Neural progenitor cell (in vitro differentiated cells): ENCODE results near the gene METTL9. TPM values are rescaled to one million over a fixed set of nuclear protein-coding genes. Genes with fewer than 3 reads are reported as not detected.

Experiments
- DNase-seq: peaks from one replicate; pipeline ENCODE4 v3.0.0-alpha.2; 2016; ENCODE audit warnings: low spot score
- H2AFZ ChIP-seq: fragments of 200-600 bp; sonication (generic); replicated peaks from 2 replicates; pipeline ENCODE4 v1.6.1; 2016; ENCODE audit warnings: antibody characterized with exemption
- H3F3A ChIP-seq: fragments of 200-600 bp; sonication (generic); 2 replicates; pipeline ENCODE4 v1.6.1; 2016; ENCODE audit warnings: antibody characterized with exemption, low read depth
- H3K27ac ChIP-seq: fragments of 200-600 bp; sonication (generic); 2 replicates; pipeline ENCODE4 v1.5.1; 2016; ENCODE audit warnings: mild to moderate bottlenecking
- H3K27me3 ChIP-seq: fragments of 200-600 bp; sonication (generic); 2 replicates; pipeline ENCODE4 v1.6.1; 2016; ENCODE audit warnings: mild to moderate bottlenecking, moderate library complexity
- H3K36me3 ChIP-seq: fragments of 200-600 bp; sonication (generic); 2 replicates; pipeline ENCODE4 v1.5.1; 2016
- H3K4me1 ChIP-seq: fragments of 200-600 bp; sonication (generic); 2 replicates; pipeline ENCODE4 v1.6.1; 2016; ENCODE audit warnings: mixed run types
- H3K4me2 ChIP-seq: fragments of 200-600 bp; sonication (generic); 2 replicates; pipeline ENCODE4 v1.6.1; 2016
- H3K4me3 ChIP-seq: fragments of 200-600 bp; sonication (generic); 2 replicates; pipeline ENCODE4 v1.5.1; 2016
- H3K79me2 ChIP-seq: fragments of 200-600 bp; sonication (generic); 2 replicates; pipeline ENCODE4 v1.6.1; 2016; ENCODE audit warnings: low read depth
- H3K9ac ChIP-seq: fragments of 200-600 bp; sonication (generic); 2 replicates; pipeline ENCODE4 v1.6.1; 2016
- H3K9me3 ChIP-seq: fragments of 200-600 bp; sonication (generic); 2 replicates; pipeline ENCODE4 v1.5.1; 2016; ENCODE audit warnings: low read depth
- H4K20me1 ChIP-seq: fragments of 200-600 bp; sonication (generic); 2 replicates; pipeline ENCODE4 v1.6.1; 2016; ENCODE audit warnings: low read depth
- H3K27ac Mint-ChIP-seq: 3 replicates; pipeline ENCODE4 v1.8.0; 2021; ENCODE audit warnings: mixed read lengths
- H3K27me3 Mint-ChIP-seq: 2 replicates; pipeline ENCODE4 v1.8.0; 2022; ENCODE audit warnings: low read depth, mild to moderate bottlenecking, inconsistent platforms, moderate library complexity, mixed read lengths; ENCODE audit not compliant: insufficient read depth
- H3K36me3 Mint-ChIP-seq: 3 replicates; pipeline ENCODE4 v1.8.0; 2021; ENCODE audit warnings: mixed read lengths
- H3K4me1 Mint-ChIP-seq: 3 replicates; pipeline ENCODE4 v1.8.0; 2021; ENCODE audit warnings: mixed read lengths
- H3K4me3 Mint-ChIP-seq: 3 replicates; pipeline ENCODE4 v1.8.0; 2021; ENCODE audit warnings: mild to moderate bottlenecking, moderate library complexity, mixed read lengths
- H3K9me3 Mint-ChIP-seq: 3 replicates; pipeline ENCODE4 v1.8.0; 2020; ENCODE audit warnings: mixed read lengths
- EZH2 ChIP-seq: fragments of 200-600 bp; sonication (generic); IDR thresholded peaks from 2 replicates; pipeline ENCODE4 v1.6.1; 2017; ENCODE audit warnings: antibody characterized with exemption, mild to moderate bottlenecking, moderate library complexity
- EZH2phosphoT487 ChIP-seq: fragments of 200-600 bp; sonication (generic); IDR thresholded peaks from 2 replicates; pipeline ENCODE4 v1.6.1; 2017; ENCODE audit warnings: antibody characterized with exemption
- total RNA-seq: library from RNA; depleted of rRNA; stranded (reverse); fragments of >200 nt; gene quantifications from 2 replicates; pipeline ENCODE4 v1.2.3, GENCODE V29; 2015; ENCODE audit warnings: low replicate concordance
- TF ChIP-seq, protein P1 (sequence below): fragments of 200-600 bp; sonication (generic); IDR thresholded peaks from 2 replicates; pipeline ENCODE4 v1.5.1; 2017; ENCODE audit warnings: antibody characterized with exemption, mild to moderate bottlenecking

The METTL9 gene
- total RNA-seq, 1 donor from 2014 or later, result 329 TPM

DNA sequence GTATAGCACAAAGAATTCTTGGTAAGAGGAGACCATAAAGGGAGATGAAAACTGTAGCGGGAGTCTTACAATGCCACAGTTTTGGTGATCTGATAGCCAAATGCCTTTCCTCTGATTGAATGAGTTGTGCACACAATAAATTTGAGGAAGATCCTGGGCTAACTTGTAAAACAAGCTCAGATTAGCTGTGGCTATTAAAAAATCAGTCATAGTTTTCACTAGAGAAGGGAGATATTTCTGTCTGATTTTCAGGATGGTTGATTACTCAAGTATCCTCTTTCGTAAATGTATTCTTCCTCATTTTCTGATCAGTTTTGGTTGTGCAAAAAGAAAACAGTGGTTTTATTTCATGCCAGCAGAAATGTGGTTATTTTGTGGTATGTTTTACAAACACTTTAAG is 9.1 kb upstream of the METTL9 start:
- no peaks in the 10 kb centered on the region for H3K4me1 ChIP-seq
- H3K36me3 ChIP-seq, result no peaks in the 10 kb centered on the region
- no peak overlapping the region for H3K27ac ChIP-seq
- H3K4me3 Mint-ChIP-seq, result no peak overlapping the region
- H3K4me1 Mint-ChIP-seq, result peaks cover 5% of the 10 kb centered on the region
- H3K27me3 ChIP-seq, result no peaks in the 10 kb centered on the region
- no peak overlapping the region for H3K27ac Mint-ChIP-seq
- no peak overlapping the region for H3K4me3 ChIP-seq
- no peak overlapping the region for H2AFZ ChIP-seq
- DNase-seq, result no peak
- H3K27me3 Mint-ChIP-seq, result peaks cover 5% of the 10 kb centered on the region
- H3K4me2 ChIP-seq, result no peak overlapping the region
- no peak overlapping the region for H3K9ac ChIP-seq
- H4K20me1 ChIP-seq, result no peaks in the 10 kb centered on the region
- no peaks in the 10 kb centered on the region for H3F3A ChIP-seq
- H3K79me2 ChIP-seq, result no peaks in the 10 kb centered on the region
- no peaks in the 10 kb centered on the region for H3K36me3 Mint-ChIP-seq
- H3K9me3 Mint-ChIP-seq, result no peaks in the 10 kb centered on the region
- TF ChIP-seq, protein P1, sequence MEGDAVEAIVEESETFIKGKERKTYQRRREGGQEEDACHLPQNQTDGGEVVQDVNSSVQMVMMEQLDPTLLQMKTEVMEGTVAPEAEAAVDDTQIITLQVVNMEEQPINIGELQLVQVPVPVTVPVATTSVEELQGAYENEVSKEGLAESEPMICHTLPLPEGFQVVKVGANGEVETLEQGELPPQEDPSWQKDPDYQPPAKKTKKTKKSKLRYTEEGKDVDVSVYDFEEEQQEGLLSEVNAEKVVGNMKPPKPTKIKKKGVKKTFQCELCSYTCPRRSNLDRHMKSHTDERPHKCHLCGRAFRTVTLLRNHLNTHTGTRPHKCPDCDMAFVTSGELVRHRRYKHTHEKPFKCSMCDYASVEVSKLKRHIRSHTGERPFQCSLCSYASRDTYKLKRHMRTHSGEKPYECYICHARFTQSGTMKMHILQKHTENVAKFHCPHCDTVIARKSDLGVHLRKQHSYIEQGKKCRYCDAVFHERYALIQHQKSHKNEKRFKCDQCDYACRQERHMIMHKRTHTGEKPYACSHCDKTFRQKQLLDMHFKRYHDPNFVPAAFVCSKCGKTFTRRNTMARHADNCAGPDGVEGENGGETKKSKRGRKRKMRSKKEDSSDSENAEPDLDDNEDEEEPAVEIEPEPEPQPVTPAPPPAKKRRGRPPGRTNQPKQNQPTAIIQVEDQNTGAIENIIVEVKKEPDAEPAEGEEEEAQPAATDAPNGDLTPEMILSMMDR, result no peak
- TF ChIP-seq EZH2phosphoT487 (no peak), EZH2 (no peak)
- H3K9me3 ChIP-seq, result no peaks in the 10 kb centered on the region

GRCh38 chr16:21590796-21591195 is 8.6 kb upstream of the METTL9 start:
- Histone ChIP-seq H3K79me2 (no peaks in the 10 kb centered on the region), H3F3A (no peaks in the 10 kb centered on the region), H3K9me3 (no peaks in the 10 kb centered on the region), H3K4me1 (no peaks in the 10 kb centered on the region), H2AFZ (no peak overlapping the region), H3K27me3 (no peaks in the 10 kb centered on the region), H3K27ac (no peak overlapping the region), H3K4me2 (no peak overlapping the region), H3K36me3 (no peaks in the 10 kb centered on the region), H4K20me1 (no peaks in the 10 kb centered on the region), H3K4me3 (no peak overlapping the region), H3K9ac (no peak overlapping the region)
- Mint-ChIP-seq H3K27me3 (peaks cover 5% of the 10 kb centered on the region), H3K4me3 (no peak overlapping the region), H3K36me3 (no peaks in the 10 kb centered on the region), H3K9me3 (no peaks in the 10 kb centered on the region), H3K4me1 (peaks cover 5% of the 10 kb centered on the region), H3K27ac (no peak overlapping the region)
- DNase-seq, result no peak
- TF ChIP-seq, protein P1, result no peak
- no peak for TF ChIP-seq EZH2
- no peak for TF ChIP-seq EZH2phosphoT487

DNA sequence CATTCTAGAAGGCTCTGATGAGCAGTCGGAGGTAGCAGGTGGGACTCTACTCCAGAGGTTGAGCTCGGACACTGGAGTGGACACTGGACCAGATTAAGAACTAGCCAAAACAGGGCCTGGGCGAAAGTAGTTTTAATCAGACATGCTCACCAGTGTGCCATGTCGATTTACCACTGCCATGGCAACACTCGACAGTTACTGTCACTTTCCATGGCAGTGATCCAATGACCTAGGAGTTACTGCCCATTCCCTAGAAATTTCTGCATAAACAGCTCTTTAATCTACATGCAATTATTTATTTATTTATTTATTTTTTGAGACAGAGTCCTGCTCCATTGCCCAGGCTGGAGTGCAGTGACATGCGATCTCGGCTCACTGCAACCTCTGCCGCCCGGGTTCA is 7.2 kb upstream of the METTL9 start:
- H3K27ac ChIP-seq, result no peak overlapping the region
- Mint-ChIP-seq H3K36me3 (no peaks in the 10 kb centered on the region), H3K9me3 (no peaks in the 10 kb centered on the region), H3K4me3 (no peak overlapping the region), H3K4me1 (peaks cover 5% of the 10 kb centered on the region), H3K27me3 (peaks cover 5% of the 10 kb centered on the region), H3K27ac (no peak overlapping the region)
- DNase-seq, result no peak
- no peaks in the 10 kb centered on the region for H4K20me1 ChIP-seq
- no peaks in the 10 kb centered on the region for H3K36me3 ChIP-seq
- no peaks in the 10 kb centered on the region for H3K79me2 ChIP-seq
- H3K4me2 ChIP-seq, result no peak overlapping the region
- no peaks in the 10 kb centered on the region for H3K9me3 ChIP-seq
- H3K4me1 ChIP-seq, result no peaks in the 10 kb centered on the region
- TF ChIP-seq, protein P1, result no peak
- TF ChIP-seq EZH2 (no peak), EZH2phosphoT487 (no peak)
- no peak overlapping the region for H3K4me3 ChIP-seq
- H2AFZ ChIP-seq, result no peak overlapping the region
- H3K27me3 ChIP-seq, result no peaks in the 10 kb centered on the region
- no peaks in the 10 kb centered on the region for H3F3A ChIP-seq
- H3K9ac ChIP-seq, result no peak overlapping the region
